GM12878 (cell line): ENCODE results near the gene ARID3A. TPM values are rescaled to one million over a fixed set of nuclear protein-coding genes. Genes with fewer than 3 reads are reported as not detected.

ENCODE experiments used
- ATAC-seq: fragments of 200-7000 bp; cut with Tn5 transposase; 3 replicates; pipeline ENCODE4 v1.9.1; 2020; ENCODE audit warnings: mild to moderate bottlenecking, moderate library complexity
- BruUV-seq: library from RNA; stranded (reverse); fragments of 400-500 nt; replicated peaks from 2 replicates; lab custom pipeline; 2021; lab: Mats Ljungman, UMichigan
- CTCF ChIA-PET: fragments of 300-600 bp; sonication (Branson Sonifier 250); formaldehyde crosslinking; extraction: SDS; loops from one replicate; lab custom pipeline; 2021; ENCODE audit warnings: inconsistent platforms; lab: Yijun Ruan, JAX
- POLR2A ChIA-PET: fragments of 350-600 bp; formaldehyde crosslinking; extraction: SDS; loops from one replicate; lab custom pipeline; 2021; ENCODE audit warnings: inconsistent platforms; lab: Charles Lee
- RAD21 ChIA-PET: fragments of 300-600 bp; sonication (Branson Sonifier 250); formaldehyde crosslinking; loops from one replicate; lab custom pipeline; 2023; ENCODE audit warnings: antibody characterized with exemption; ENCODE audit not compliant: unreplicated experiment; lab: Charles Lee
- SMC1A ChIA-PET: fragments of 300-600 bp; sonication (Branson Sonifier 250); formaldehyde crosslinking; loops from one replicate; lab custom pipeline; 2023; ENCODE audit not compliant: unreplicated experiment, uncharacterized antibody; lab: Charles Lee
- DNase-seq: peaks from one replicate; pipeline ENCODE4 v3.0.0-alpha.2; 2011; ENCODE audit warnings: low read depth, low spot score
- FAIRE-seq: peaks from 3 replicates; lab custom pipeline; 2011; peaks lifted over from hg19 to GRCh38; lab: Jason Lieb, UNC
- H2AFZ ChIP-seq: 2 replicates; pipeline ENCODE4 v1.6.0; 2011; ENCODE audit warnings: low read depth, low read length, control low read depth; ENCODE audit not compliant: control insufficient read depth
- H3K27ac ChIP-seq: 2 replicates; pipeline ENCODE4 v1.5.1; 2011; ENCODE audit warnings: control low read depth; ENCODE audit not compliant: control insufficient read depth, insufficient read depth
- H3K27me3 ChIP-seq, 2 experiments: replicated peaks in 1 of 2; 2 replicates each; pipeline versions ENCODE4 v1.6.0 to v1.6.1; 2011; ENCODE audit warnings: low read length in 1 of 2; ENCODE audit not compliant: control insufficient read depth in 2 of 2, insufficient read depth in 2 of 2
- H3K36me3 ChIP-seq, 2 experiments: 2 replicates each; pipeline ENCODE4 v1.5.1; 2011; ENCODE audit warnings: low read length in 1 of 2; ENCODE audit not compliant: control insufficient read depth in 2 of 2, insufficient read depth in 2 of 2
- H3K4me1 ChIP-seq: 2 replicates; pipeline ENCODE4 v1.6.1; 2011; ENCODE audit warnings: mild to moderate bottlenecking, low read length, moderate library complexity, mixed read lengths; ENCODE audit not compliant: control insufficient read depth, insufficient read depth
- H3K4me2 ChIP-seq: 2 replicates; pipeline ENCODE4 v1.6.0; 2011; ENCODE audit warnings: control low read depth; ENCODE audit not compliant: control insufficient read depth, insufficient read depth
- H3K4me3 ChIP-seq: fragments of 200-600 bp; sonication (generic); 2 replicates; pipeline ENCODE4 v1.5.1; 2016
- H3K79me2 ChIP-seq: 2 replicates; pipeline ENCODE4 v1.6.0; 2011; ENCODE audit warnings: low read length; ENCODE audit not compliant: control insufficient read depth, insufficient read depth
- H3K9ac ChIP-seq: 2 replicates; pipeline ENCODE4 v1.8.0; 2011; ENCODE audit warnings: low read length, control low read depth, mixed read lengths; ENCODE audit not compliant: control insufficient read depth, insufficient read depth
- H3K9me3 ChIP-seq: replicated peaks from 3 replicates; pipeline ENCODE4 v1.5.1; 2011; ENCODE audit warnings: mild to moderate bottlenecking, low read length; ENCODE audit not compliant: control insufficient read depth, insufficient read depth
- H4K20me1 ChIP-seq: 2 replicates; pipeline ENCODE4 v1.6.0; 2011; ENCODE audit not compliant: control insufficient read depth, insufficient read depth
- ATF7 ChIP-seq: fragments of 450-650 bp; IDR thresholded peaks from 2 replicates; pipeline ENCODE4 v1.6.1; 2016; ENCODE audit warnings: low read depth, mild to moderate bottlenecking
- BHLHE40 ChIP-seq, 2 experiments: fragments of 450-650 bp in 1 of 2; IDR thresholded peaks; 2 replicates each; pipeline ENCODE4 v1.6.1; 2011 to 2017; ENCODE audit warnings: low read depth in 2 of 2, borderline replicate concordance in 1 of 2, improper control_type of control experiment in 1 of 2, low read length in 1 of 2, mild to moderate bottlenecking in 1 of 2
- EED ChIP-seq: sonication (generic); IDR thresholded peaks from 2 replicates; pipeline ENCODE4 v1.6.1; 2016; ENCODE audit warnings: antibody characterized with exemption, low read depth
- IRF4 ChIP-seq: IDR thresholded peaks from 2 replicates; pipeline ENCODE4 v1.6.1; 2011; ENCODE audit warnings: low read depth, low read length
- KAT2A ChIP-seq: conservative IDR thresholded peaks from 2 replicates; pipeline ENCODE4 v1.6.1; 2011; ENCODE audit warnings: low read depth, low read length; ENCODE audit not compliant: control insufficient read depth
- MEF2B ChIP-seq: fragments of 450-650 bp; IDR thresholded peaks from 2 replicates; pipeline ENCODE4 v1.6.1; 2018; ENCODE audit warnings: mild to moderate bottlenecking, moderate library complexity; ENCODE audit not compliant: partially characterized antibody, poor library complexity, severe bottlenecking
- RAD51 ChIP-seq: fragments of 450-650 bp; IDR thresholded peaks from 2 replicates; pipeline ENCODE4 v1.6.1; 2016; ENCODE audit warnings: moderate library complexity, mild to moderate bottlenecking, inconsistent platforms
- RUNX3 ChIP-seq: IDR thresholded peaks from 2 replicates; pipeline ENCODE4 v1.6.1; 2012; ENCODE audit warnings: low read length, inconsistent platforms
- SMARCA5 ChIP-seq: fragments of 450-650 bp; IDR thresholded peaks from 2 replicates; pipeline ENCODE4 v1.6.1; 2017; ENCODE audit warnings: mild to moderate bottlenecking
- TCF7 ChIP-seq: IDR thresholded peaks from 2 replicates; pipeline ENCODE4 v1.6.1; 2014; ENCODE audit warnings: antibody characterized with exemption, borderline replicate concordance
- ZNF217 ChIP-seq: fragments of 450-650 bp; IDR thresholded peaks from 2 replicates; pipeline ENCODE4 v1.6.1; 2017; ENCODE audit warnings: antibody characterized with exemption, mild to moderate bottlenecking
- WGBS: methylation state at CpG from one replicate; pipeline ENCODE4 v1.1.6; 2016; ENCODE audit warnings: low lambda C conversion rate; ENCODE audit not compliant: insufficient replicate concordance, insufficient coverage; ENCODE audit errors: missing lambda C conversion rate; 5-methylcytosine and 5-hydroxymethylcytosine counted together
- in situ Hi-C: fragments of 300-500 bp; cut with MboI; formaldehyde crosslinking; loops from 9 replicates; pipeline ENCODE4 v1.14.3; 2018; ENCODE audit warnings: mixed read lengths
- intact Hi-C: fragments of 100-400 bp; cut with micrococcal nuclease; formaldehyde crosslinking; loops from one replicate; pipeline ENCODE4 v1.14.2; 2022; ENCODE audit not compliant: unreplicated experiment
- polyA plus RNA-seq, 11 experiments: library from polyadenylated mRNA; depleted of rRNA in 4 of 11; unstranded in 6 of 11; stranded (reverse) in 5 of 11; fragments of >200 nt; fragmentation: Nextera tagmentation in 4 of 11; fragmentation: Illumina TruSeq in 1 of 11; extraction: Ambion mirVana in 4 of 11; extraction: Trizol in 1 of 11; gene quantifications; 1 replicate in 1 of 11; 2 replicates in 10 of 11; pipeline versions ENCODE4 v1.2.1 to v1.2.3, GENCODE V29; 2011 to 2016; ENCODE audit warnings: inconsistent platforms in 2 of 11, missing spikeins in 2 of 11, low read depth in 1 of 11
- total RNA-seq, 4 experiments: library from RNA; depleted of rRNA in 3 of 4; stranded (reverse); fragments of >200 nt in 3 of 4; fragmentation: Illumina TruSeq in 1 of 4; extraction: Trizol in 1 of 4; gene quantifications; 2 replicates each; pipeline versions ENCODE4 v1.2.1 to v1.2.3, GENCODE V29; 2013 to 2021
- TF ChIP-seq, protein P1 (sequence below): fragments of 450-650 bp; formaldehyde crosslinking; IDR thresholded peaks from 2 replicates; pipeline ENCODE4 v1.5.0; 2022; ENCODE audit warnings: mild to moderate bottlenecking, missing genetic modification characterization
- TF ChIP-seq, protein P2 (sequence below): fragments of 450-650 bp; IDR thresholded peaks from 2 replicates; pipeline ENCODE4 v1.6.1; 2017; ENCODE audit warnings: antibody characterized with exemption, mild to moderate bottlenecking, moderate library complexity
- TF ChIP-seq, protein P3 (sequence below): fragments of 450-650 bp; IDR thresholded peaks from 2 replicates; pipeline ENCODE4 v1.6.1; 2016; ENCODE audit warnings: mild to moderate bottlenecking

Gene ARID3A
- total and polyA plus RNA-seq, 10 of the 15 experiments (the other 5 are each of a cell fraction or from before 2014, with no cell fraction given), result 0.76 to 70.0 (median 16.7) TPM

DNA sequence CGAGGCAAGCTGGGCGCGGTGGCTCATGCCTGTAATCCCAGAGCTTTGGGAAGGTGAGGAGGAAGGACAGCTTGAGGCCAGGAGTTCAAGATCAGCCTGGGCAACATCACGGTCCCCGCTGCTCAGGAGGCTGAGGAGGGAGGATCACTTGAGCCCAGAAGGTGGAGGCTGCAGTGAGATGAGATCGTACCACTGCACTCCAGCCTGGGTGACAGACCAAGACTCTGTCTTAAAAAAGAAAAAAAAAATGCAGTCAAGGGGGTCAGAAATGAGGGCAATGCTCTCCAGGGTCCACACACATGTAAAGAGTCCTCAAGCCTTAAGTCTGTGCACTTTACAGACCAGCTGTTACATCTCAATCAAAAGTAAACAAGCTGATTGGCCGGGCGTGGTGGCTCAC, 21.3 kb upstream of the ARID3A start (continued):
- TF ChIP-seq, protein P1, sequence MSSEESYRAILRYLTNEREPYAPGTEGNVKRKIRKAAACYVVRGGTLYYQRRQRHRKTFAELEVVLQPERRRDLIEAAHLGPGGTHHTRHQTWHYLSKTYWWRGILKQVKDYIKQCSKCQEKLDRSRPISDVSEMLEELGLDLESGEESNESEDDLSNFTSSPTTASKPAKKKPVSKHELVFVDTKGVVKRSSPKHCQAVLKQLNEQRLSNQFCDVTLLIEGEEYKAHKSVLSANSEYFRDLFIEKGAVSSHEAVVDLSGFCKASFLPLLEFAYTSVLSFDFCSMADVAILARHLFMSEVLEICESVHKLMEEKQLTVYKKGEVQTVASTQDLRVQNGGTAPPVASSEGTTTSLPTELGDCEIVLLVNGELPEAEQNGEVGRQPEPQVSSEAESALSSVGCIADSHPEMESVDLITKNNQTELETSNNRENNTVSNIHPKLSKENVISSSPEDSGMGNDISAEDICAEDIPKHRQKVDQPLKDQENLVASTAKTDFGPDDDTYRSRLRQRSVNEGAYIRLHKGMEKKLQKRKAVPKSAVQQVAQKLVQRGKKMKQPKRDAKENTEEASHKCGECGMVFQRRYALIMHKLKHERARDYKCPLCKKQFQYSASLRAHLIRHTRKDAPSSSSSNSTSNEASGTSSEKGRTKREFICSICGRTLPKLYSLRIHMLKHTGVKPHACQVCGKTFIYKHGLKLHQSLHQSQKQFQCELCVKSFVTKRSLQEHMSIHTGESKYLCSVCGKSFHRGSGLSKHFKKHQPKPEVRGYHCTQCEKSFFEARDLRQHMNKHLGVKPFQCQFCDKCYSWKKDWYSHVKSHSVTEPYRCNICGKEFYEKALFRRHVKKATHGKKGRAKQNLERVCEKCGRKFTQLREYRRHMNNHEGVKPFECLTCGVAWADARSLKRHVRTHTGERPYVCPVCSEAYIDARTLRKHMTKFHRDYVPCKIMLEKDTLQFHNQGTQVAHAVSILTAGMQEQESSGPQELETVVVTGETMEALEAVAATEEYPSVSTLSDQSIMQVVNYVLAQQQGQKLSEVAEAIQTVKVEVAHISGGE (CRISPR knock-in tag), result no peak
- TF ChIP-seq, all 136 proteins: peak for 0

DNA sequence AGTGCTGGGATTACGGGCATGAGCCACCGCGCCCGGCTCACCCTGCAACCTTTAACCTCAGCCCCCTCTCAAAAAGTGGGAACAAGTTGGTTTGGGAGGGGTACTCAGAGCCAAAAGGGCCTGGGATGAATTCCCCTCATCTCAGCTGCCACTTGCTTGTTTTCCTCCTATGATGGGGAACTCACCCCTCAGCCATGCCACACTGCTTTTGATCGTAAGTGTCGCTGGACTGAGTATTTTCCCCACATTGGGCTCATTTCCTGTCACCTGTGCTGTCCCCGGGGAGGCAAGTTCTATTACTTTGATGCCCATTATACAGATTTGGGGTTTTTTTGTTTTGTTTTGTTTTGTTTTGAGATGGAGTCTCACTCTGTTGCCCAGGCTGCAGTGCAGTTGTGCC, 19.4 kb upstream of the ARID3A start:
- 49% methylated on average over 7 of the region's 7 CpGs for WGBS
- TF ChIP-seq TCF7, result peak; percentile 49; the same call in 1 of the 2 replicates
- TF ChIP-seq, protein P2, sequence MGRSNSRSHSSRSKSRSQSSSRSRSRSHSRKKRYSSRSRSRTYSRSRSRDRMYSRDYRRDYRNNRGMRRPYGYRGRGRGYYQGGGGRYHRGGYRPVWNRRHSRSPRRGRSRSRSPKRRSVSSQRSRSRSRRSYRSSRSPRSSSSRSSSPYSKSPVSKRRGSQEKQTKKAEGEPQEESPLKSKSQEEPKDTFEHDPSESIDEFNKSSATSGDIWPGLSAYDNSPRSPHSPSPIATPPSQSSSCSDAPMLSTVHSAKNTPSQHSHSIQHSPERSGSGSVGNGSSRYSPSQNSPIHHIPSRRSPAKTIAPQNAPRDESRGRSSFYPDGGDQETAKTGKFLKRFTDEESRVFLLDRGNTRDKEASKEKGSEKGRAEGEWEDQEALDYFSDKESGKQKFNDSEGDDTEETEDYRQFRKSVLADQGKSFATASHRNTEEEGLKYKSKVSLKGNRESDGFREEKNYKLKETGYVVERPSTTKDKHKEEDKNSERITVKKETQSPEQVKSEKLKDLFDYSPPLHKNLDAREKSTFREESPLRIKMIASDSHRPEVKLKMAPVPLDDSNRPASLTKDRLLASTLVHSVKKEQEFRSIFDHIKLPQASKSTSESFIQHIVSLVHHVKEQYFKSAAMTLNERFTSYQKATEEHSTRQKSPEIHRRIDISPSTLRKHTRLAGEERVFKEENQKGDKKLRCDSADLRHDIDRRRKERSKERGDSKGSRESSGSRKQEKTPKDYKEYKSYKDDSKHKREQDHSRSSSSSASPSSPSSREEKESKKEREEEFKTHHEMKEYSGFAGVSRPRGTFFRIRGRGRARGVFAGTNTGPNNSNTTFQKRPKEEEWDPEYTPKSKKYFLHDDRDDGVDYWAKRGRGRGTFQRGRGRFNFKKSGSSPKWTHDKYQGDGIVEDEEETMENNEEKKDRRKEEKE, result no peak
- TF ChIP-seq IRF4, result no peak
- peak; percentile 47; the same call in 1 of the 2 replicates for TF ChIP-seq RAD51
- TF ChIP-seq, protein P3, sequence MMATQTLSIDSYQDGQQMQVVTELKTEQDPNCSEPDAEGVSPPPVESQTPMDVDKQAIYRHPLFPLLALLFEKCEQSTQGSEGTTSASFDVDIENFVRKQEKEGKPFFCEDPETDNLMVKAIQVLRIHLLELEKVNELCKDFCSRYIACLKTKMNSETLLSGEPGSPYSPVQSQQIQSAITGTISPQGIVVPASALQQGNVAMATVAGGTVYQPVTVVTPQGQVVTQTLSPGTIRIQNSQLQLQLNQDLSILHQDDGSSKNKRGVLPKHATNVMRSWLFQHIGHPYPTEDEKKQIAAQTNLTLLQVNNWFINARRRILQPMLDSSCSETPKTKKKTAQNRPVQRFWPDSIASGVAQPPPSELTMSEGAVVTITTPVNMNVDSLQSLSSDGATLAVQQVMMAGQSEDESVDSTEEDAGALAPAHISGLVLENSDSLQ, result peak; percentile 28; the same call in 1 of the 2 replicates
- TF ChIP-seq MEF2B, result peak; percentile 88
- peak; percentile 20; the same call in 1 of the 2 replicates for TF ChIP-seq EED
- TF ChIP-seq ATF7, result peak; percentile 35; the same call in 1 of the 2 replicates
- TF ChIP-seq RUNX3, result 0 out of 2 replicates have a peak, but pooled peaks have one; percentile 6
- no peak for TF ChIP-seq KAT2A
- peak; percentile 91 for TF ChIP-seq SMARCA5
- TF ChIP-seq ZNF217, result peak; percentile 73; the same call in 1 of the 2 replicates
- TF ChIP-seq BHLHE40 (IDR thresholded peaks at IDR 0.05; ENCODE audit: borderline replicate concordance in 1 of 2, low read depth in 2 of 2, low read length in 1 of 2), result peak; percentile 10 to 12; a peak in 1 of 4 replicates

More for the DNA sequence above, 19.4 kb upstream of the ARID3A start:
- Histone ChIP-seq H3K27me3 (no peaks in the 10 kb centered on the region), H4K20me1 (no peaks in the 10 kb centered on the region), H2AFZ (no peak overlapping the region), H3K27ac (peak overlapping the region; percentile 61; the same call in 1 of the 2 replicates), H3K4me1 (peaks cover 40% of the 10 kb centered on the region), H3K79me2 (peaks cover 10% of the 10 kb centered on the region), H3K9ac (no peak overlapping the region), H3K9me3 (no peaks in the 10 kb centered on the region), H3K4me3 (no peak overlapping the region), H3K36me3 (no peaks in the 10 kb centered on the region; a peak in 1 of 4 replicates), H3K4me2 (peak overlapping the region; percentile 64)
- intact Hi-C loops (no loop called here), in situ Hi-C loops (no loop called here)
- FAIRE-seq (no peak), ATAC-seq (peak; percentile 30), DNase-seq (no peak)
- SMC1A ChIA-PET, result interaction anchor here (1.0 to 2.4 kb wide), 6 partner anchors 10 to 136 kb away, joined by 3 to 15 read pairs (median 7); partner anchors contain the start of genes MED16 and RNU6-9
- RAD21 ChIA-PET, result interaction anchor here (0.9 to 4.4 kb wide), 5 partner anchors 13 to 78 kb away, joined by 4 to 30 read pairs (median 18); partner anchors contain the start of genes MED16, RNU6-9 and WDR18
- CTCF ChIA-PET, result interaction anchor here (0.9 to 4.2 kb wide), 4 partner anchors 10 to 43 kb away, joined by 3 to 40 read pairs (median 4); partner anchors contain the start of gene KISS1R
- POLR2A ChIA-PET, result interaction anchor here (0.6 to 1.2 kb wide), 3 partner anchors 11 to 28 kb away, joined by 3 to 5 read pairs (median 3); partner anchors contain the start of gene MED16
- BruUV-seq, result no TSS peak
